A673 (cell line): ENCODE measurements around the gene MCM8. TPM values are rescaled to one million over a fixed set of nuclear protein-coding genes. Genes with fewer than 3 reads are reported as not detected.

ENCODE experiments used
- BruUV-seq: library from RNA; stranded (reverse); fragments of 400-500 nt; replicated peaks from 2 replicates; lab custom pipeline; 2021; lab: Mats Ljungman, UMichigan
- CTCF ChIA-PET: fragments of 300-600 bp; sonication (Branson Sonifier 250); formaldehyde crosslinking; loops from one replicate; lab custom pipeline; 2022; ENCODE audit warnings: antibody characterized with exemption; lab: Charles Lee
- POLR2A ChIA-PET: fragments of 300-600 bp; sonication (Branson Sonifier 250); formaldehyde crosslinking; loops from one replicate; lab custom pipeline; 2022; ENCODE audit warnings: antibody characterized with exemption; ENCODE audit not compliant: low non-redundant PET; lab: Charles Lee
- DNase-seq: peaks from one replicate; pipeline ENCODE4 v3.0.0-alpha.2; 2015; ENCODE audit warnings: low spot score
- H3K27ac ChIP-seq: fragments of 200-600 bp; sonication (generic); 2 replicates; pipeline ENCODE4 v1.5.1; 2016; ENCODE audit warnings: mixed run types, low read depth, mild to moderate bottlenecking, mixed read lengths, antibody characterized with exemption, low read length; ENCODE audit not compliant: poor library complexity, severe bottlenecking
- H3K27me3 ChIP-seq: fragments of 200-600 bp; sonication (generic); replicated peaks from 2 replicates; pipeline ENCODE4 v1.6.1; 2017; ENCODE audit warnings: mixed run types, low read depth, mild to moderate bottlenecking, mixed read lengths, antibody characterized with exemption, low read length; ENCODE audit not compliant: insufficient read depth, poor library complexity
- H3K36me3 ChIP-seq: fragments of 200-600 bp; sonication (generic); 2 replicates; pipeline ENCODE4 v1.6.1; 2016; ENCODE audit warnings: mixed run types, mild to moderate bottlenecking, mixed read lengths, antibody characterized with exemption, low read length; ENCODE audit not compliant: insufficient read depth, poor library complexity, severe bottlenecking
- H3K4me1 ChIP-seq: fragments of 200-600 bp; sonication (generic); 2 replicates; pipeline ENCODE4 v1.6.1; 2017; ENCODE audit warnings: mixed run types, mild to moderate bottlenecking, mixed read lengths, antibody characterized with exemption, low read length; ENCODE audit not compliant: insufficient read depth, poor library complexity, severe bottlenecking
- H3K4me3 ChIP-seq: fragments of 200-600 bp; sonication (generic); 2 replicates; pipeline ENCODE4 v1.5.1; 2016; ENCODE audit warnings: low read depth, mixed run types, mild to moderate bottlenecking, mixed read lengths, low read length; ENCODE audit not compliant: poor library complexity, severe bottlenecking
- H3K9me3 ChIP-seq: fragments of 200-600 bp; sonication (generic); 2 replicates; pipeline ENCODE4 v1.6.1; 2016; ENCODE audit warnings: mixed run types, low read depth, mild to moderate bottlenecking, mixed read lengths, antibody characterized with exemption, low read length; ENCODE audit not compliant: poor library complexity, severe bottlenecking
- CTCF ChIP-seq: fragments of 300-800, 200-600 bp; sonication (generic); conservative IDR thresholded peaks from 2 replicates; pipeline ENCODE4 v1.5.1; 2017; ENCODE audit warnings: low read depth, mild to moderate bottlenecking, antibody characterized with exemption, low read length, moderate library complexity, mixed read lengths
- EZH2 ChIP-seq: fragments of 200-600 bp; sonication (generic); IDR thresholded peaks from 2 replicates; pipeline ENCODE4 v1.6.1; 2017; ENCODE audit warnings: borderline replicate concordance, low read depth, mild to moderate bottlenecking, mixed read lengths, antibody characterized with exemption, low read length; ENCODE audit not compliant: poor library complexity, severe bottlenecking
- intact Hi-C: fragments of 100-400 bp; cut with micrococcal nuclease; formaldehyde crosslinking; loops from one replicate; pipeline ENCODE4 v1.10.0; 2022; ENCODE audit not compliant: unreplicated experiment
- total RNA-seq: library from RNA; stranded (reverse); gene quantifications from 2 replicates; pipeline ENCODE4 v1.2.3, GENCODE V29; 2021

Gene MCM8
- total RNA-seq, 1 experiment from 2014 or later, result 56.4 TPM

GRCh38 chr20:5936238-5936637 is 14.2 kb upstream of the MCM8 start:
- ChIA-PET POLR2A (no interaction called here), CTCF (no interaction called here)
- BruUV-seq, result no TSS peak
- Histone ChIP-seq H3K4me3 (no peak overlapping the region), H3K9me3 (no peaks in the 10 kb centered on the region), H3K4me1 (no peaks in the 10 kb centered on the region), H3K36me3 (peaks cover 22% of the 10 kb centered on the region), H3K27ac (no peak overlapping the region), H3K27me3 (no peaks in the 10 kb centered on the region)
- no peak for DNase-seq
- intact Hi-C loops, result no loop called here
- TF ChIP-seq CTCF, result no peak
- TF ChIP-seq EZH2, result no peak

GRCh38 chr20:5938456-5939029 is 11.9 kb upstream of the MCM8 start:
- intact Hi-C loops, result no loop called here
- H3K27me3 ChIP-seq, result no peaks in the 10 kb centered on the region

GRCh38 chr20:5945963-5946362 is 4.5 kb upstream of the MCM8 start:
- peak; percentile 36 for DNase-seq
- H3K9me3 ChIP-seq, result no peaks in the 10 kb centered on the region
- CTCF ChIA-PET, result no interaction called here
- H3K4me1 ChIP-seq, result peaks cover 4% of the 10 kb centered on the region
- no peak overlapping the region for H3K27ac ChIP-seq
- no TSS peak for BruUV-seq
- intact Hi-C loops, result no loop called here
- POLR2A ChIA-PET, result no interaction called here
- TF ChIP-seq CTCF, result no peak
- no peak for TF ChIP-seq EZH2
- H3K27me3 ChIP-seq, result no peaks in the 10 kb centered on the region
- H3K4me3 ChIP-seq, result no peak overlapping the region
- peaks cover 56% of the 10 kb centered on the region for H3K36me3 ChIP-seq

More at GRCh38 chr20:5938456-5939029, 11.9 kb upstream of the MCM8 start:
- TF ChIP-seq CTCF (no peak), EZH2 (no peak)
- Histone ChIP-seq H3K27ac (no peak overlapping the region), H3K4me1 (no peaks in the 10 kb centered on the region), H3K9me3 (no peaks in the 10 kb centered on the region), H3K4me3 (no peak overlapping the region), H3K36me3 (peaks cover 44% of the 10 kb centered on the region)
- DNase-seq, result no peak
- ChIA-PET CTCF (no interaction called here), POLR2A (no interaction called here)
- no TSS peak for BruUV-seq
